Liver (tissue), 3 donors: Measurements from ENCODE around the gene DGCR6.

Source experiments
- CTCF ChIP-seq: fragments of 150-350 bp; IDR thresholded peaks from 2 replicates; pipeline ENCODE4 v1.5.1; 2017; ENCODE audit warnings: improper control_type of control experiment, low read depth, low read length; ENCODE audit not compliant: missing input control
- EGR1 ChIP-seq, 2 donors: IDR thresholded peaks; 2 replicates each; pipeline ENCODE4 v1.6.1; 2016 to 2018; ENCODE audit warnings: antibody characterized with exemption in 2 of 2, low read depth in 2 of 2
- RXRA ChIP-seq, 2 donors: IDR thresholded peaks; 2 replicates each; pipeline ENCODE4 v1.6.1; 2017 to 2018; ENCODE audit warnings: antibody characterized with exemption in 2 of 2, mild to moderate bottlenecking in 1 of 2
- TAF1 ChIP-seq: conservative IDR thresholded peaks from 2 replicates; pipeline ENCODE4 v1.6.1; 2016; ENCODE audit warnings: antibody characterized with exemption, mild to moderate bottlenecking
- ZBTB33 ChIP-seq: IDR thresholded peaks from 2 replicates; pipeline ENCODE4 v1.6.1; 2016; ENCODE audit warnings: antibody characterized with exemption
- donor health status: healthy.
- donor health status: healthy.

DNA sequence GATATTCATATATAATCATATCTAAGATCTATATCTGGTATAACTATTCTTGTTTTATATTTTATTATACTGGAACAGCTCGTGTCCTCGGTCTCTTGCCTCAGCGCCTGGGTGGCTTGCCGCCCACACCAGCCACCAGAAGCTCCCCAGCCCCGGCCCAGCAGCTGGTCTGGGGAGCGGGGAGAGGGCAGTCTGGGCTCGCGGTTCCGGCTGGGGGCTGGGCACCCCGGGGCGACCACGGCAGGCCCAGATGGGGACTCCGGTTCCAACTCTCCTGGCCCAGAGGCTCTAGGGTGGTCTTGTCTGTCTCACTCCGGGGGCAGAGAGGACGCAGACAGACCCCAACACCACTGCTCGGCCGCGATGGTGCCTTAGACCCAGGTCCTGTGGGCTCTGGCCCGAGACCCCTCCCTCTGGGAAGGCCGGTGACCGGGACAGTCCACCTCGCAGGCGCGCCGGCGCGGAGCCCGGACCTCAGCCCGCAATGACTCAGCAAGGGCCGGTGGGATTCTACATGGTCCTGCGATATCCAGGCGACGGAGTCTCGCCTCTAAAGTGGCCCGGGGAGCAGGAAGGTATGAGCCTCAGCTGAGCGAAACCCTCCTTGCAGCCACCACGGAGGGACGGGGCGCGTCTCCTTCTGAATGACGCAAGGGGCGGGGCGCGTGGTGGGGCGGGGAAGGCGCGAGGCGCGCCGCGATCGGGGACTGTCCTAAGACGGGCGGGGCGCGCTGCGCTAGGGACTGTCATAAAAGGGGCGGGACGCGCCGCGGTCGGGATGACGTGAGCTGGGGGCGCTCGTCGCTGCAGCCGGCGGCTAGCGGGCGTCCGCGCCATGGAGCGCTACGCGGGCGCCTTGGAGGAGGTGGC, at the start of gene DGCR6:
- TF ChIP-seq CTCF (no peak), TAF1 (no peak), ZBTB33 (no peak), EGR1 (IDR thresholded peaks at IDR 0.05; ENCODE audit: low read depth in 2 of 2) (no peak), RXRA (IDR thresholded peaks at IDR 0.05) (no peak)
